ENCODE data around the gene SLC25A52. TPM values are rescaled to one million over a fixed set of nuclear protein-coding genes. Genes with fewer than 3 reads are reported as not detected.

The SLC25A52 gene
- polyA plus RNA-seq, 1 experiment: not detected

- ChIA-PET CTCF (interaction anchor here (1.3 kb wide), 1 partner anchor 11 kb away, joined by 5 read pairs; no protein-coding TSS in a partner anchor), POLR2A (no interaction called here)
- no peaks in the 10 kb centered on the region for H3K36me3 ChIP-seq (ENCODE audit: control insufficient read depth, insufficient read depth, low read length)
- no peak for DNase-seq (ENCODE audit: low read depth)
- no peaks in the 10 kb centered on the region for H3K27me3 ChIP-seq (ENCODE audit: control insufficient read depth, insufficient read depth, low read length)
- H3K4me3 ChIP-seq (ENCODE audit: low read depth, low read length): no peak overlapping the region
- TF ChIP-seq, protein P1, sequence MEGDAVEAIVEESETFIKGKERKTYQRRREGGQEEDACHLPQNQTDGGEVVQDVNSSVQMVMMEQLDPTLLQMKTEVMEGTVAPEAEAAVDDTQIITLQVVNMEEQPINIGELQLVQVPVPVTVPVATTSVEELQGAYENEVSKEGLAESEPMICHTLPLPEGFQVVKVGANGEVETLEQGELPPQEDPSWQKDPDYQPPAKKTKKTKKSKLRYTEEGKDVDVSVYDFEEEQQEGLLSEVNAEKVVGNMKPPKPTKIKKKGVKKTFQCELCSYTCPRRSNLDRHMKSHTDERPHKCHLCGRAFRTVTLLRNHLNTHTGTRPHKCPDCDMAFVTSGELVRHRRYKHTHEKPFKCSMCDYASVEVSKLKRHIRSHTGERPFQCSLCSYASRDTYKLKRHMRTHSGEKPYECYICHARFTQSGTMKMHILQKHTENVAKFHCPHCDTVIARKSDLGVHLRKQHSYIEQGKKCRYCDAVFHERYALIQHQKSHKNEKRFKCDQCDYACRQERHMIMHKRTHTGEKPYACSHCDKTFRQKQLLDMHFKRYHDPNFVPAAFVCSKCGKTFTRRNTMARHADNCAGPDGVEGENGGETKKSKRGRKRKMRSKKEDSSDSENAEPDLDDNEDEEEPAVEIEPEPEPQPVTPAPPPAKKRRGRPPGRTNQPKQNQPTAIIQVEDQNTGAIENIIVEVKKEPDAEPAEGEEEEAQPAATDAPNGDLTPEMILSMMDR (IDR thresholded peaks at IDR 0.05; ENCODE audit: insufficient read depth, low read depth, low read length): no peak
Measured at GRCh38 chr18:31711365-31712172, 49.1 kb downstream of the SLC25A52 start.

DNA sequence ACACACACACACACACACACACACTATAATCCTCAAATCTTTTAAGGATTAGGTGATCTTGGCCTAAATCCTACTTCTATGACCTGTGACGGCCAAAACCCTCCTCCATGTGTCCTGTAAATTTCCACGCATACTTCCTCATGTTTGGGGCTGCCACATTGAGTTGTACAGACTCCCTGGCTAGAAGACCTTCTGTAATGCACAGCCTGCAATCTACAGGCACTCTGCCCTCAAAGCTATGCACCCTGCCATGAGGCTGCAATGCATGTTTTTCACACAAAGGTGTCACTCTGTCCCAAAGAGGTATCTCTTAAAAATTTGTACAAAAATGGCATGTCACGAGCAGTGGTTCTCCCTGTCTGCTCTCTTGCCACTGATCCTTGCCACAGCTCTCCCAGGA is 49.9 kb downstream of the SLC25A52 start:
- CTCF ChIA-PET: interaction anchor here (1.3 kb wide), 1 partner anchor 12 kb away, joined by 5 read pairs; no protein-coding TSS in a partner anchor
- no peak for DNase-seq (ENCODE audit: low read depth)
- Histone ChIP-seq H3K4me3 (ENCODE audit: low read depth, low read length) (no peak overlapping the region), H3K27me3 (ENCODE audit: control insufficient read depth, insufficient read depth, low read length) (no peaks in the 10 kb centered on the region), H3K36me3 (ENCODE audit: control insufficient read depth, insufficient read depth, low read length) (no peaks in the 10 kb centered on the region)
- POLR2A ChIA-PET: no interaction called here
- TF ChIP-seq, protein P1 (IDR thresholded peaks at IDR 0.05; ENCODE audit: insufficient read depth, low read depth, low read length): no peak

Other genes with a start within 250 kb of the SLC25A52 start
- gene TTR, start 169.0 kb downstream of the SLC25A52 start, polyA plus RNA-seq (2011; rRNA removed): not detected in 2 replicates
- gene B4GALT6, start 76.3 kb downstream of the SLC25A52 start, polyA plus RNA-seq (2011; rRNA removed): 0.26 and 1.1 TPM in 2 replicates
- gene TRAPPC8, start 182.2 kb upstream of the SLC25A52 start, polyA plus RNA-seq (2011; rRNA removed): 30.9 and 39.5 TPM in 2 replicates